ENCODE measurements around the gene C6orf136.

Gene C6orf136

DNA sequence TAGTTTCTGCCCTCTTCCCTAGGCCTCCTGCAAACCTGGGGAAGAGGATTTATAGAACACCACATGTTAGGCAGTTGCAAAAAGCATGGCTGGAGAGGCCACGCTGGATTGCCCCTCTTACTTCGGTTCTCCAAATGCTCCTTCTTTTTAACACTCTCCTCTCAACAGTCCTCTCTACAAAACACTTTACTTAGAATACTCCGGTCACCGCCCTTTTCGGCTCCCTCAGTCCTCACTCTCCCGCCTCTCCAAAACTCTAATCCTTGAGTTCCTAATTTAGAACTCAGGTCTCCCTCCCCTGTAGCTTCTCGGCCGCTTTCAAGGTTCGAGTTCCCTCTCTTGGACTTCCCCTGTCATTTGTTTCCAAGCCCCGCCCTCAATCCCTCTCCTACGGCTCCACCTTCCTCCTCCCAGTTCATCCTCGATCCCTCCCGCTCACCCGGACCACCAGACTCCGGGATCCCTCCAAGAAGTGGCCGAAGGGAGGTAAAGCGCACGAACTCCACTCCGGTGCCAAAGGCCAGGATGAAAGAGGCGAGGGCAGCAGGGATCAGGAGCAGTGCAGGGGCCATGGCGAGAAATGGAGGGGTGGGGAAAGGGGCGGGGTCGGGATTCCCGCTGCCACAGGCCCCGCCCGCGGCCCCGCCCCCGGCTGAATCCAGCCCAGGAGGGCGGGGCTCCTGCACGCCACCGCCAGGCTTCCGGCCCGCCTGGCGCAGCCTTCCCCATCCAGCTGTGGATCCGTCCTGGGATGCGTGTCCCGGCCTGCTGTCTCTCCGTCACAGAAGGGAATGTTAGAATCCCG lies 43.7 kb downstream of the C6orf136 start, which contains the start of gene NRM:
Gene NRM, minus strand, starts transcription at position 582 of the 805 bp plus-strand sequence. Its CDS starts 10 bp downstream, at position 572.
- H3K4me3 ChIP-seq (ENCODE audit: low read depth, low read length), result peak within 1 kb of the TSS; percentile 70
- TF ChIP-seq, protein P1, sequence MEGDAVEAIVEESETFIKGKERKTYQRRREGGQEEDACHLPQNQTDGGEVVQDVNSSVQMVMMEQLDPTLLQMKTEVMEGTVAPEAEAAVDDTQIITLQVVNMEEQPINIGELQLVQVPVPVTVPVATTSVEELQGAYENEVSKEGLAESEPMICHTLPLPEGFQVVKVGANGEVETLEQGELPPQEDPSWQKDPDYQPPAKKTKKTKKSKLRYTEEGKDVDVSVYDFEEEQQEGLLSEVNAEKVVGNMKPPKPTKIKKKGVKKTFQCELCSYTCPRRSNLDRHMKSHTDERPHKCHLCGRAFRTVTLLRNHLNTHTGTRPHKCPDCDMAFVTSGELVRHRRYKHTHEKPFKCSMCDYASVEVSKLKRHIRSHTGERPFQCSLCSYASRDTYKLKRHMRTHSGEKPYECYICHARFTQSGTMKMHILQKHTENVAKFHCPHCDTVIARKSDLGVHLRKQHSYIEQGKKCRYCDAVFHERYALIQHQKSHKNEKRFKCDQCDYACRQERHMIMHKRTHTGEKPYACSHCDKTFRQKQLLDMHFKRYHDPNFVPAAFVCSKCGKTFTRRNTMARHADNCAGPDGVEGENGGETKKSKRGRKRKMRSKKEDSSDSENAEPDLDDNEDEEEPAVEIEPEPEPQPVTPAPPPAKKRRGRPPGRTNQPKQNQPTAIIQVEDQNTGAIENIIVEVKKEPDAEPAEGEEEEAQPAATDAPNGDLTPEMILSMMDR (IDR thresholded peaks at IDR 0.05; ENCODE audit: low read depth, low read length), result no peak

DNA sequence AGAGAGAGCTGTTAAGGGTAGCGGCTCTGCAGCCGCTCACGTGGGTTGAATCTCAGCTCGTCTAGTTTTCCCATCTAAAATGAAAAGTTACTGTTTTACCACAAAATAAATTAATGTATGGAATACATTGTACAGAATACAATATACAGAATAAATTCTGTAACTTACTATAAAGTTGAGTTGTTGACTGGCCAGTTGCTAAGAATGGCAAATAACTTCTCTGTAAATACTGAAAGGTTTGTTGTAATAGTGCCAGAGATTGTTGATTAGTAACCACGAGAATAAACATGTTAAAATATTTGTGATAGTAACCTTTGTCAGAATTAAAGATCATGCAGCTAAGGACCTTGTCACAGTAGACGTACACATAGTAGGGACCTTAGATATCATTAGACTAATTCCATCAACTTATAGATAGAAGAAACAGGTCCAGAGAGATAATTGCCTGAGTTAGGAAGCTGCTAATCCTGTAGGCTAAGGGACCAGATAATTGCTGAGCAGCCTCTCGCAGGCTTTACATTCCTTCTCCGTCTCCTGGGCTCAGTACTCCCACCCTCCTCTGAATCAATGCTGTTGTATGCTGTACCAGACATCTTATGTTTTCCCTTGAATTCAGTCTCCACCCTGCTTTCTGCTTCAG lies 44.4 kb downstream of the C6orf136 start:
- H3K4me3 ChIP-seq (ENCODE audit: low read depth, low read length), result peak overlapping the region; percentile 70
- TF ChIP-seq, protein P1 (IDR thresholded peaks at IDR 0.05; ENCODE audit: low read depth, low read length), result no peak

DNA sequence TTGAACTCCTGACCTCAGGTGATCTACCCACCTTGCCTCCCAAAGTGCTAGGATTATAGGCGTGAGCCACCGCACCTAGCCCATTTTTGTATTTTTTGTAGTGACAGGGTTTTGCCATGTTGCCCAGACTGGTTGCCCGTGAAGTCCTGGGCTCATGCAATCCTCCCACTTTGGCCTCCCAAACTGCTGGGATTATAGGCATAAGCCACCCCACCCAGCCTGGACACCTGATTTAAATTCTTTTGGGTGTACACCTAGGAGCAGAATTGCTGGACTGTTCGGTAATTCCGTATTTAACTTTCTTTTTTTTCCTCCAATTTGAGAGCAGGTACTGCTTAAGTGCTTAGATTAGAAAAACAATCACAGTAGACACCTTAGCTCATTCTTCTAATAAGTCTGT lies 49.5 kb downstream of the C6orf136 start:
- H3K4me3 ChIP-seq (ENCODE audit: low read depth, low read length), result no peak overlapping the region
- TF ChIP-seq, protein P1 (IDR thresholded peaks at IDR 0.05; ENCODE audit: low read depth, low read length), result no peak

DNA sequence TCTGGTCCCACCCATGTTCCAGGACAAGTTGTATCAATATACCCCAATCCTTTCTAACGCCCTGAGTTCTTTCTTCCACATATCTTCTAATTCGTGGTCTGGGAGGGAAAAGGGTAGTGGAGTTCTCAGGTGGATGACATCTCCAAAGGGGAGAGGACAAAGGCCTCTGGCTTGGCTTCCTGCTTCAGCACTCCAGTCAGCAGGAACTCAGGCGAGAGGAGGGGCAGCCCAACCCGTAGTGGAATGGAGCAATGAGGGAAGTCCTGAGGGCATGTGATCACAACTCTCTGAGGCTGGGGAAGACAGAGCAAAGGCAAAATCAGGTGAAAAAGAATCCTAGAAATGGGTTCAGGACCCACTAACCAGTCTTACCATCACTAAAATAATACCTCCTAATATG lies 53.4 kb downstream of the C6orf136 start:
- TF ChIP-seq, protein P1 (IDR thresholded peaks at IDR 0.05; ENCODE audit: low read depth, low read length), result no peak
- H3K4me3 ChIP-seq (ENCODE audit: low read depth, low read length), result no peak overlapping the region

Measured in WI38 (cell line).